DOHH2 (cell line): ENCODE measurements around the gene CENPM.

Experiments
- H3F3A ChIP-seq: fragments of 200-600 bp; sonication (generic), shearing (Covaris generic); 2 replicates; pipeline ENCODE4 v1.6.0; 2016; ENCODE audit warnings: antibody characterized with exemption, mild to moderate bottlenecking; ENCODE audit not compliant: control insufficient read depth, insufficient read depth
- H3K27ac ChIP-seq: fragments of 200-600 bp; sonication (generic); 2 replicates; pipeline ENCODE4 v1.5.1; 2014; ENCODE audit warnings: low read depth, mild to moderate bottlenecking, low read length, moderate library complexity
- H3K27me3 ChIP-seq: fragments of 200-600 bp; sonication (generic); 2 replicates; pipeline ENCODE4 v1.6.1; 2014; ENCODE audit warnings: mild to moderate bottlenecking, low read length, mixed read lengths; ENCODE audit not compliant: control insufficient read depth
- H3K36me3 ChIP-seq: fragments of 200-600 bp; sonication (generic); 2 replicates; pipeline ENCODE4 v1.6.1; 2014; ENCODE audit warnings: mild to moderate bottlenecking, low read length, moderate library complexity, mixed read lengths; ENCODE audit not compliant: control insufficient read depth
- H3K4me1 ChIP-seq: fragments of 200-600 bp; sonication (generic); 2 replicates; pipeline ENCODE4 v1.6.1; 2014; ENCODE audit warnings: mild to moderate bottlenecking, low read length, mixed read lengths; ENCODE audit not compliant: control insufficient read depth
- H3K4me2 ChIP-seq: fragments of 200-600 bp; sonication (generic); 2 replicates; pipeline ENCODE4 v1.6.0; 2014; ENCODE audit warnings: mild to moderate bottlenecking, low read length, moderate library complexity
- H3K4me3 ChIP-seq: fragments of 200-600 bp; sonication (generic); 2 replicates; pipeline ENCODE4 v1.5.1; 2014; ENCODE audit warnings: mild to moderate bottlenecking, low read length, mixed read lengths
- H3K79me2 ChIP-seq: fragments of 200-600 bp; sonication (generic); 2 replicates; pipeline ENCODE4 v1.6.1; 2014; ENCODE audit warnings: mild to moderate bottlenecking, low read length, mixed read lengths; ENCODE audit not compliant: control insufficient read depth
- H3K9me2 ChIP-seq: fragments of 200-600 bp; sonication (generic); replicated peaks from 2 replicates; pipeline ENCODE4 v1.6.1; 2014; ENCODE audit warnings: mild to moderate bottlenecking, low read length, mixed read lengths; ENCODE audit not compliant: control insufficient read depth
- H3K9me3 ChIP-seq: fragments of 200-600 bp; sonication (generic); 2 replicates; pipeline ENCODE4 v1.6.1; 2014; ENCODE audit warnings: antibody characterized with exemption, low read length, mixed read lengths; ENCODE audit not compliant: control insufficient read depth, insufficient read depth
- H4K20me1 ChIP-seq: fragments of 200-600 bp; sonication (generic); 2 replicates; pipeline ENCODE4 v1.6.0; 2014; ENCODE audit warnings: low read depth, mild to moderate bottlenecking, antibody characterized with exemption, low read length, moderate library complexity; ENCODE audit not compliant: control insufficient read depth, insufficient read depth
- EZH2phosphoT487 ChIP-seq: fragments of 200-600 bp; sonication (generic); IDR thresholded peaks from 2 replicates; pipeline ENCODE4 v1.6.1; 2017; ENCODE audit warnings: borderline replicate concordance, mild to moderate bottlenecking, antibody characterized with exemption, low read length, moderate library complexity, mixed read lengths
- TF ChIP-seq, protein P1 (sequence below): fragments of 200-600 bp; sonication (generic); IDR thresholded peaks from one replicate; pipeline ENCODE4 v1.5.1; 2014; ENCODE audit warnings: antibody characterized with exemption, mild to moderate bottlenecking, low read depth, low read length; ENCODE audit not compliant: poor library complexity, severe bottlenecking

Gene CENPM

DNA sequence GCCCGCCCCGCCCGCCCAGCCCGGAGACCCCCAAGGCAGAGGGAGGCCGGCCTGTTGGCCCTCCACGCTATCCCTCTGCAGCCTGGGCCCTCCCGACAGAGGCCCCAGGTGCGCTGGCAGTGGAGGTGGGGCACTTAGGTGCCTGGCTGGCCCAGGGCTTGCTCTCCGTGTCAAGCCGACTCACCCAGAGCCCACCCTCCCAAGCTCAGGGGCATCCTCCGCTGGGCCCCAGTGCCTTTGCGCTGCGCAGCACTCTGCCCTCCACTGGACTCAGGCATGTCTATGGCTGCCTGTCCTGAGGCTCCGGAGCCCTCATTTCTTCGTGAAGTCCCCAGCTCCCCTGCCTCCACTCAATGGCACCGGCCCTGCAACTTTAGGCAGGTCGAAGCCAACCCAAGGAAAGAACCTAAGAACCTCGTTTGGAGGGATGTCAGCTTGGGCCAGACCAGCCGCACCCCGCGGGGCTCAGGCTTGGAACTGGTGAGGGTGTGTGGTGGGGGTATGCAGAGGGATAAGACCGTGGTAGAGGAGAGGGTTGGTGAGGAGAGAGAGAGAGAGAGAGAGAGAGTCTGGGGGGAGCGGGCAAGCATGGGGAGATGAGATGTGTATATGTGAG lies 11.1 kb upstream of the CENPM start:
- Histone ChIP-seq H3K27ac (no peak overlapping the region), H3K79me2 (no peaks in the 10 kb centered on the region), H3K4me2 (peak overlapping the region; percentile 69), H3K9me3 (no peaks in the 10 kb centered on the region), H3F3A (peaks cover 8% of the 10 kb centered on the region), H3K4me1 (peaks cover 48% of the 10 kb centered on the region), H3K27me3 (no peaks in the 10 kb centered on the region), H3K36me3 (no peaks in the 10 kb centered on the region), H4K20me1 (no peaks in the 10 kb centered on the region), H3K9me2 (no peaks in the 10 kb centered on the region), H3K4me3 (no peak overlapping the region; the same call in 1 of the 2 replicates)
- no peak for TF ChIP-seq EZH2phosphoT487
- TF ChIP-seq, protein P1, sequence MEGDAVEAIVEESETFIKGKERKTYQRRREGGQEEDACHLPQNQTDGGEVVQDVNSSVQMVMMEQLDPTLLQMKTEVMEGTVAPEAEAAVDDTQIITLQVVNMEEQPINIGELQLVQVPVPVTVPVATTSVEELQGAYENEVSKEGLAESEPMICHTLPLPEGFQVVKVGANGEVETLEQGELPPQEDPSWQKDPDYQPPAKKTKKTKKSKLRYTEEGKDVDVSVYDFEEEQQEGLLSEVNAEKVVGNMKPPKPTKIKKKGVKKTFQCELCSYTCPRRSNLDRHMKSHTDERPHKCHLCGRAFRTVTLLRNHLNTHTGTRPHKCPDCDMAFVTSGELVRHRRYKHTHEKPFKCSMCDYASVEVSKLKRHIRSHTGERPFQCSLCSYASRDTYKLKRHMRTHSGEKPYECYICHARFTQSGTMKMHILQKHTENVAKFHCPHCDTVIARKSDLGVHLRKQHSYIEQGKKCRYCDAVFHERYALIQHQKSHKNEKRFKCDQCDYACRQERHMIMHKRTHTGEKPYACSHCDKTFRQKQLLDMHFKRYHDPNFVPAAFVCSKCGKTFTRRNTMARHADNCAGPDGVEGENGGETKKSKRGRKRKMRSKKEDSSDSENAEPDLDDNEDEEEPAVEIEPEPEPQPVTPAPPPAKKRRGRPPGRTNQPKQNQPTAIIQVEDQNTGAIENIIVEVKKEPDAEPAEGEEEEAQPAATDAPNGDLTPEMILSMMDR = no peak

DNA sequence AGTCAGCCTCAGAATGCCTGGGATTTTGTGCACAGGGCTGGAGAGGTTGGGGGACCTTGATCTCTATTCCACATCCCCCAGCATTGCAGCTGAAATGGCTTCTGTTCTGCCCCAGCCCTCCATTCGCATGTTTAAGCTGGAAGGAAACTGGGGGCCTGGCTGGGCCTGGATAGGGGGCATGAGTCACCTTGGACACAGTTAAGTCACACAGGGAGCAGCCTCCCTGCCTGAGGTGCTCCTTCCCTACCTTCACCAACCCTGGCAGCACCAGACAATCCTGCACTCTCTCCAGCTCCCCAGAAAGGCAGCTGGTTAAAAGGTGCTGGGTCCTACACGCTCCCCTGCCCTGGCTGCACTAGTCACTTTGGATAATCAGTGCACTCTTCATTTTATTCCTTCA lies 5.8 kb upstream of the CENPM start:
- H3K27ac ChIP-seq = peak overlapping the region; percentile 60
- H3K4me1 ChIP-seq = peaks cover 83% of the 10 kb centered on the region
- no peaks in the 10 kb centered on the region for H3K36me3 ChIP-seq
- peak overlapping the region; percentile 46 for H3K4me3 ChIP-seq
- H3K4me2 ChIP-seq = peak overlapping the region; percentile 75
- peaks cover 23% of the 10 kb centered on the region for H3F3A ChIP-seq
- no peaks in the 10 kb centered on the region for H3K9me3 ChIP-seq
- no peak for TF ChIP-seq EZH2phosphoT487
- TF ChIP-seq, protein P1 = no peak
- H3K9me2 ChIP-seq = no peaks in the 10 kb centered on the region
- H4K20me1 ChIP-seq = no peaks in the 10 kb centered on the region
- no peaks in the 10 kb centered on the region for H3K27me3 ChIP-seq
- H3K79me2 ChIP-seq = peaks cover 38% of the 10 kb centered on the region

DNA sequence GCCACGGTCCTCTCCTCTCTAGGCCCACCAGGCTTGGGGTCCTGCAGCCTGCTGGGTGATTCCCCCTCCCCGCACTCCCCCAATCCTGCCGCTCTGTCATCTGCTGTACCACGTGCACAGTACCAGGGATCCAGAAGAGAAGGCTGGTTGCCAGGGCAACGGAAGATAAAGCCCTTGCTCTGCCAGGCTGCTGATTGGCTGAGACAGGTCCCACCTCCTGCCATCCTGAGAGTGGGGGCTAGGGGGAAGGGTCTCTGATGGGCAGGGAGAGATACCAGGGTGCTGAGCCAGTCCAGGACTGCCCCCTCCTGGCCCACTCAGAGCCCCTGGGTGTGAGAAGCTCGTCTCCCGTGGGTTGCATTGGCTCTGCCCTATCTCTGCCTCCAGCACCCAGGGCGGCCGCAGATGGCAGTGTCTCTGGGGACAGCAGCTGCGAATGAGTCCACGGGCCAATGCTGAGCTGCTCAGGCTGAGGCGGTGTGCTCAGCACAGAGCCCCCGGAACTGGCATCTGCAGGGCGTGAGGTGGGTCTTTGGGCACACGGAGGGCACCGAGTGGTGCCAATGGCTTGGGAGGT lies 5.0 kb upstream of the CENPM start, which contains the start of gene SMIM45:
Gene SMIM45 (plus strand): TSS at position 253 of the 577 bp plus-strand sequence.
- Histone ChIP-seq H3K27ac (peak within 1 kb of the TSS; percentile 60), H3K4me1 (peaks cover 86% of the 10 kb centered on the region), H3F3A (peaks cover 23% of the 10 kb centered on the region), H3K9me2 (no peaks in the 10 kb centered on the region), H4K20me1 (no peaks in the 10 kb centered on the region), H3K79me2 (peaks cover 45% of the 10 kb centered on the region), H3K27me3 (no peaks in the 10 kb centered on the region), H3K9me3 (no peaks in the 10 kb centered on the region), H3K4me3 (peak within 1 kb of the TSS; percentile 81), H3K4me2 (peak within 1 kb of the TSS; percentile 75), H3K36me3 (no peaks in the 10 kb centered on the region)
- no peak for TF ChIP-seq EZH2phosphoT487
- TF ChIP-seq, protein P1 = peak; percentile 32
